HG02970 (cell line): ENCODE data around the gene HS3ST3B1.

Experiments
- ATAC-seq: cut with Tn5 transposase; IDR thresholded peaks from one replicate; pipeline ENCODE4 v1.9.1; 2021; ENCODE audit warnings: mild to moderate bottlenecking, moderate library complexity, moderate number of reproducible peaks; ENCODE audit not compliant: unreplicated experiment, low FRiP score

Gene HS3ST3B1

GRCh38 chr17:14320098-14320497 lies 19.2 kb downstream of the HS3ST3B1 start:
- no peak for ATAC-seq

- ATAC-seq: no peak
Observed at GRCh38 chr17:14320734-14321475, 20.0 kb downstream of the HS3ST3B1 start.

DNA sequence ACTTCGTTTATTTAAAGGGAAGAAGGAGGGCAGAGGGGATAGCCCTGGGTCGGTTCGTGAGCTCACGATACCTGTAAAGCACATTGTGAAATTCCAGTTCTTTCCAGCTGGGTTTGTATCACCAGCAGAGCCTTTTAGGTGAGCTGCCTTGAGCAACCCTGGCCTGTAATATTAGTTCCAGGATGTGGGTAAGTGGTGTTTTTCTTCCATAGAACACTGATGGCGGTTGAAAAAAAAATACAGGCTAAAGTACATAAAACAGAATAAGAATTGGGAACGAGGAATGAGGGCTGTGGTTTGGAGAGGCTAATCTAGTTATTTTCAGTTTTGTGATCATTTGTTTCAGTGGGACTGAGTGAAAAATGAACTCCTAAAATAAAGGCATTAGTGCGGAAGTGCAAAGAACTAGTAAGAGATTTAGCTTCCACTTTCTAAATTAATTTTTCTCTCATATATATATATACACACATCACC lies 20.6 kb downstream of the HS3ST3B1 start:
- no peak for ATAC-seq

- no peak for ATAC-seq
Observed at GRCh38 chr17:14321980-14322776, 21.3 kb downstream of the HS3ST3B1 start.

- ATAC-seq: no peak
Observed at GRCh38 chr17:14323522-14323981, 22.7 kb downstream of the HS3ST3B1 start.

- ATAC-seq: no peak
Observed at GRCh38 chr17:14325618-14326167, 24.8 kb downstream of the HS3ST3B1 start.

GRCh38 chr17:14329900-14330491 lies 29.1 kb downstream of the HS3ST3B1 start:
- no peak for ATAC-seq

DNA sequence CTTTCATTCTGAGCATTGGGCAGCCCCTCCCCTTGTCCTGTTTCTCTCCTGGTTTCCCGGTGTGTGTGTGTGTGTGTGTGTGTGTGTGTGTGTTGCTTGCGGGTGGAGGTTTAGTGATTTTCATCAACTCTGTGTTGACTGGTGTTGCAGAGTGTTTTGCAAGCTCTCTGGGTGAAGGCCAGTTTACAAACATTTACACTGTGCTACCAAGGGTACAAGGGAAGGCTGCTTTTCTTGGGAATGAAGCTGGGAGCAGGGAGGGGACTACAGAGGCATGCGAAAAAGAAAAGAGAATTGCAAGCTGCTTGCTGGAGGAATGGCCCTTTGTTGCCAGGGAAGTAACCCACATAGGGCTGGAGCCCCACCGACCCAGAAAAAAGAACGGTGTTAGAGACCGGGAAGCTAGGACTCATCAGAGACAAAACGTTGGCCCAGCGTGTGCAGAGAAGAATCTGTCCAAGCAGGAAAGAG lies 29.6 kb downstream of the HS3ST3B1 start:
- ATAC-seq: no peak

- no peak for ATAC-seq
Observed at GRCh38 chr17:14331225-14331981, 30.5 kb downstream of the HS3ST3B1 start.

DNA sequence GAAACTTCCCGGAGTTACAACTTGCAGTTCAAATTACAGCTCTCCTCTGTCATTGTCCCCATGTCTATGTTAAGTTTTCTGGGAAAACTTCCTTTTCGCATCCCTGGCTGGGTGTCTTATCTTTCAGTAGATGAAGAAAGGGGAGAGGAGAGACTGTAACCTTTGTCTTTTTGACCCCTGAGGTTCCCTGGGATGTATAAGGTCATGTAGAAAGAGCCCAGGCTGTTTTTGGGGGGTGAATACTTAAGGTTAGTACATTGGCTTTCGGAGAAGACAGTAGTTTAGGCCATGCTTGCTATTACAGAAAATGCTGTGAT lies 31.1 kb downstream of the HS3ST3B1 start:
- ATAC-seq: no peak

- ATAC-seq: no peak
Observed at GRCh38 chr17:14332331-14332730, 31.4 kb downstream of the HS3ST3B1 start.

GRCh38 chr17:14333506-14333905 lies 32.6 kb downstream of the HS3ST3B1 start:
- ATAC-seq: no peak

GRCh38 chr17:14334276-14334840 lies 33.5 kb downstream of the HS3ST3B1 start:
- no peak for ATAC-seq

GRCh38 chr17:14334919-14335318 lies 34.0 kb downstream of the HS3ST3B1 start:
- no peak for ATAC-seq

DNA sequence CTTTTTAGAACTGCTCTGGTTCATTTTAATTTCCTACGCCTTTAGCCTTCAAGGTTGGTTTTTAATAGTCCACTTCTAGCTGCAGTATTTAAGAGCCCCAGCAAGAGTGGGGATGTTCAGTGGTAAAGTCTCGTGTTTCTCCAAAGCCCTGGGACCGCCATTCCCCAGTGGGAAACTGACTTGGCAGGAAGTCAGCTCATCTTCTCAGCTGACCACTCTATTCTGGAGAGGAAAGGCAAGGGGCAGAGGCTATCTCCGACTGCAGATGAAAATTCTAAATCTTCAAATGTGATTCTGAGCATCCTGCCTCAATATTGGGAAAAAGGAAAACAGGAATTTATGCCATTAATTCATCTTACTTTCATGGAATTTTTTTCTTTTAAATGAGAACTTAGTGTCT lies 35.5 kb downstream of the HS3ST3B1 start:
- ATAC-seq: no peak

DNA sequence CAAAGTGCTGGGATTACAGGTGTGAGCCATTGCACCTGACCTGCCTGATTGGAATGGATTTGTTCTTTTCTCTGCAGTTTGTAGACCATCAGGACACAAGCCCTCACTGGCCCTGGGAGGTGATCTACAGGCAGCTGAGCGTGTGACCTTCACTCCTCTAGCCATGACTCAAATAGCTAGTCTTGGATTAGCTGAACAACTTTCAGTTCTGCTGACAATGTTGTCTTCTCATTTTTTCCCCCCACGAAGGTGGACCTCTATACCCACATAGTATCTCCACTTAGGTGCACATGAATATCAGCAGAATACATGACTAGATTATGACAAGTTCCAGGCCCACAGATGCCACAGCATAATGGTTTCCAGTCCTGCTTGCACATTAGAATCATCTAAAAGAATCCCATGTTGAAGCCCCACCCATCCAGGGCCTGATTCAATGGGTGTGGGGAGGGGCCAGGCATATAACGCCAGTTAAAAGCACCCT lies 36.8 kb downstream of the HS3ST3B1 start:
- no peak for ATAC-seq

DNA sequence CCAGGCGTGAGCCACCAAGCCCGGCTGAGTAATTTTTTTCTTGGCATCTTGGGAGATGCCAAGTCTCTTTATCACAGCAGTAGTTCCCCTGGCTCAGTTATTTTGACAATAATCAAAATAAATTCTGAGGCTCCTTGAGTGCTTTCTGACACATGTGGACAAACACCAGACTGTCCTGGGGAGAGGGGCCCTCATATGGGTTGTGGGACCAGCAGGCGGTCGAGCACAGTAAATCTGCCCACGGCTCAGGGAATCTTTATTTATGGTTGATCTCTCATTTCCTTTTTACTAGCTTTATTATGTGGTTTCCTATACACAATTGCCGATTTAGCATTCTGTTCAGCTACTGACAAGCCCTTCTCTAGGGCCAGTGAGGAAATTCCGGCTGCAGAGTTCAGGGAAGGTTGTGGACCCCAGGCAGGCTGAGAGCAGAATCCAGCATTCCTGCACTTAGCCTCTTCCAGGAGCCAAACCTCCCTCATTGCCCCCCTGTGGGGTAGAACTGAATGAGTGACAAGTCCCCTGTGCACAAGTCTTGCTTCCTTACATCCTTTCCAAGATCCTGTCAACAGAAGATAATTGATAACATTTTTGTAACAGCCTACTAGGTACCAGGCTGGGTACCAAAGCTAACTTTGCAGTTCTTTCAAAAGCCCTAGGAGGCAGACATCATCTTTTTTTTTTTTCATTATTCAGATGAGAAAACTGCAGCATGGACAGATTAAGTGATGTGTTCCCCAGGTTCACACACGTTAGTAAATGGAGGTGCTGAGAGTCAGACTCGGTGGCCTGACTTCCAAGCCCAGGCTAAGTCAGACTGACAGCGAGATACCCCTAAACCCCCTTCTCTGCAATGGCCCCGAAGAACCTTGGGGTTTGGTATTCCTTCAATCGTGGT lies 40.2 kb downstream of the HS3ST3B1 start:
- ATAC-seq: no peak

GRCh38 chr17:14341866-14342265 lies 41.0 kb downstream of the HS3ST3B1 start:
- no peak for ATAC-seq

DNA sequence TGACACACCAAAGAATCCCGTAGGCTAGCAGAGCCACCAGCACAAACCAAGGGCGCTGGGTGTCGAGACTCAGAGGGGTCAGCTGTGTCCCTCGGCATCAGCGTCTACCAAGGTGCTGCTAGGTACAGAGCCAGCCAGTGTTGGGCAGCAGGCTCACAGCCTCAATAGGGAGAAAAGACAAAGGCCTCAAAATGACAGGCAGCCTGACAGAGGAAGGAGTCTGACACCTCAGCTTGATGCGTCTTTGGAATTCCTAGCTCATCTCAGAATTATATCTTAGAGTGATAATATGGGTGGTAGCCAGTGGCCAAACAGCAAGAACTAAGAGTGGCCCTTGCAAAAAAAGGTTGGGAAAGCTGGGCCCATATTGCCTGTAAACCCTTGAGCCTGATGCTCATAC lies 45.9 kb downstream of the HS3ST3B1 start:
- no peak for ATAC-seq
